A549 (cell line): ENCODE data around the gene PLEKHF1. TPM values are rescaled to one million over a fixed set of nuclear protein-coding genes. Genes with fewer than 3 reads are reported as not detected.
"Not testable (repeated sequence)": the region's sequence is repeated elsewhere in the genome, so short reads cannot be mapped to it uniquely, and the experiment has no call there.

Source experiments
- ATAC-seq, 2 experiments: fragments of 200-7000 bp in 1 of 2; fragments of >200 bp in 1 of 2; cut with Nextera tagmentation in 1 of 2; cut with Tn5 transposase in 1 of 2; 3 replicates each; pipeline versions ENCODE4 v1.8.0 to v1.9.1; 2018 to 2020; ENCODE audit warnings: mild to moderate bottlenecking in 1 of 2, moderate library complexity in 1 of 2
- CTCF ChIA-PET: fragments of 300-600 bp; sonication (Branson Sonifier 250); formaldehyde crosslinking; extraction: SDS; loops from one replicate; lab custom pipeline; 2021; ENCODE audit warnings: antibody characterized with exemption, inconsistent platforms; lab: Yijun Ruan, JAX
- POLR2A ChIA-PET: fragments of 350-600 bp; formaldehyde crosslinking; extraction: SDS; loops from one replicate; lab custom pipeline; 2021; ENCODE audit warnings: antibody characterized with exemption, inconsistent platforms; lab: Yijun Ruan, JAX
- DNase-seq, 2 experiments: peaks; one replicate each; pipeline versions ENCODE4 v3.0.0 to v3.0.0-alpha.2; 2011 to 2016; ENCODE audit warnings: low read depth in 1 of 2, low spot score in 1 of 2
- FAIRE-seq: peaks from 2 replicates; lab custom pipeline; 2011; peaks lifted over from hg19 to GRCh38; lab: Jason Lieb, UNC
- H3K27ac ChIP-seq, 2 experiments: fragments of >200 bp; sonication (Bioruptor Twin); formaldehyde crosslinking; 3 replicates each; pipeline ENCODE4 v1.5.1; 2016 to 2017
- H3K4me1 ChIP-seq: fragments of >200 bp; sonication (Bioruptor Twin); formaldehyde crosslinking; 3 replicates; pipeline ENCODE4 v1.6.1; 2016
- H3K4me2 ChIP-seq: fragments of >200 bp; sonication (Bioruptor Twin); formaldehyde crosslinking; 3 replicates; pipeline ENCODE4 v1.6.1; 2016
- H3K4me3 ChIP-seq: fragments of >200 bp; sonication (Bioruptor Twin); formaldehyde crosslinking; 3 replicates; pipeline ENCODE4 v1.5.1; 2016
- H3K9me3 ChIP-seq: fragments of >200 bp; sonication (Bioruptor Twin); formaldehyde crosslinking; 3 replicates; pipeline ENCODE4 v1.6.1; 2016
- CEBPB ChIP-seq, 2 experiments: fragments of >200 bp in 1 of 2; sonication (Bioruptor Twin) in 1 of 2; formaldehyde crosslinking in 1 of 2; IDR thresholded peaks; 2 replicates each; pipeline ENCODE4 v1.6.1; 2012 to 2016
- ESRRA ChIP-seq: fragments of 150-350 bp; IDR thresholded peaks from 2 replicates; pipeline ENCODE4 v1.6.1; 2014; ENCODE audit warnings: mild to moderate bottlenecking, low read length, borderline replicate concordance
- HEYL ChIP-seq: fragments of 250-450 bp; sonication (Bioruptor Pico); IDR thresholded peaks from 2 replicates; pipeline ENCODE4 v1.8.0; 2021; ENCODE audit warnings: mild to moderate bottlenecking, moderate library complexity
- HOXB13 ChIP-seq: fragments of 250-450 bp; sonication (Bioruptor Pico); IDR thresholded peaks from 2 replicates; pipeline ENCODE4 v1.5.0; 2020; ENCODE audit warnings: low read depth, mild to moderate bottlenecking, moderate library complexity
- HOXB5 ChIP-seq: fragments of 250-450 bp; sonication (Bioruptor Pico); IDR thresholded peaks from 2 replicates; pipeline ENCODE4 v1.5.0; 2020; ENCODE audit warnings: mild to moderate bottlenecking, moderate library complexity
- JUNB ChIP-seq: fragments of >200 bp; sonication (Bioruptor Twin); formaldehyde crosslinking; IDR thresholded peaks from 2 replicates; pipeline ENCODE4 v1.6.1; 2016
- MAFK ChIP-seq: fragments of 450-650 bp; IDR thresholded peaks from 2 replicates; pipeline ENCODE4 v1.6.1; 2014; ENCODE audit not compliant: partially characterized antibody
- MAZ ChIP-seq: fragments of 150-350 bp; IDR thresholded peaks from 2 replicates; pipeline ENCODE4 v1.6.1; 2014; ENCODE audit warnings: antibody characterized with exemption, low read depth, low read length, borderline replicate concordance
- NPAS2 ChIP-seq: fragments of 250-450 bp; sonication (Bioruptor Pico); IDR thresholded peaks from 2 replicates; pipeline ENCODE4 v1.8.0; 2022; ENCODE audit warnings: mild to moderate bottlenecking, moderate library complexity, borderline replicate concordance
- POLR2A ChIP-seq: IDR thresholded peaks from 2 replicates; pipeline ENCODE4 v1.6.1; 2012; ENCODE audit warnings: mild to moderate bottlenecking, low read length
- RARB ChIP-seq: fragments of 250-450 bp; sonication (Bioruptor Pico); IDR thresholded peaks from 2 replicates; pipeline ENCODE4 v1.8.0; 2021; ENCODE audit warnings: mild to moderate bottlenecking, moderate library complexity
- RFX5 ChIP-seq: fragments of 450-650 bp; IDR thresholded peaks from 2 replicates; pipeline ENCODE4 v1.7.1; 2014; ENCODE audit warnings: antibody characterized with exemption, mild to moderate bottlenecking, moderate library complexity
- ZFP36 ChIP-seq: fragments of 450-650 bp; IDR thresholded peaks from 2 replicates; pipeline ENCODE4 v1.6.1; 2014; ENCODE audit warnings: borderline replicate concordance; ENCODE audit not compliant: partially characterized antibody
- WGBS: methylation state at CpG from one replicate; pipeline ENCODE4 v1.1.6; 2017; ENCODE audit errors: missing lambda C conversion rate; 5-methylcytosine and 5-hydroxymethylcytosine counted together
- polyA plus RNA-seq, 4 experiments: library from polyadenylated mRNA; depleted of rRNA in 3 of 4; stranded (reverse); fragments of >200 nt; fragmentation: RNase III in 1 of 4; extraction: RNeasy Plus Mini Kit Qiagen cat#74134 plus additional on column Dnase treatment in 1 of 4; gene quantifications; 2 replicates in 3 of 4; 3 replicates in 1 of 4; pipeline ENCODE4 v1.2.3, GENCODE V29; 2011 to 2017
- TF ChIP-seq, protein P1 (sequence below): fragments of >200 bp; sonication (Bioruptor Twin); formaldehyde crosslinking; IDR thresholded peaks from 3 replicates; pipeline ENCODE4 v1.5.1; 2016
- TF ChIP-seq, protein P2 (sequence below): fragments of 250-450 bp; sonication (Bioruptor Pico); IDR thresholded peaks from 2 replicates; pipeline ENCODE4 v1.5.0; 2021; ENCODE audit warnings: mild to moderate bottlenecking, moderate library complexity, borderline replicate concordance
- TF ChIP-seq, protein P3 (sequence below): IDR thresholded peaks from 2 replicates; pipeline ENCODE4 v1.6.1; 2012
- TF ChIP-seq, protein P4 (sequence below): fragments of 200-600 bp; sonication (generic); IDR thresholded peaks from 2 replicates; pipeline ENCODE4 v1.6.1; 2016; ENCODE audit warnings: antibody characterized with exemption, mild to moderate bottlenecking, moderate library complexity

PLEKHF1 gene
- polyA plus RNA-seq, 2 of the 4 experiments (the other 2 are of a cell fraction), result 2.1 to 4.1 TPM

DNA sequence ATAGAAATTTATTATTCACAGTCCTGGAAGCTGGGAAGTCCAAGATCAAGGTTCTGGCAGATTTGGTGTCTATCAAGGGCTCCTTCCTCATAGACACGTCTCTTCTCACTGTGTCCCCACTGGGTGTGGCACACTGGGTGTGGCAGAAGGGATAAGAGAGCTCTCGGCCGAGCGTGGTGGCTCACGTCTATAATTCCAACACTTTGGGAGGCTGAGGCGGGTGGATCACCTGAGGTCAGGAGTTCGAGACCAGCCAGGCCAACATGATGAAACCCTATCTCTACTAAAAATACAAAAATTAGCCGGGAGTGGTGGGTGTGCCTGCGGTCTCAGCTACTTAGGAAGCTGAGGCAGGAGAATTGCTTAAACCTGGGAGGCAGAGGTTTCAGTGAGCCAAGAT, 38.4 kb upstream of the PLEKHF1 start:
- not testable (repeated sequence) for H3K4me1 ChIP-seq, ATAC-seq, FAIRE-seq, H3K4me2 ChIP-seq, H3K27ac ChIP-seq, DNase-seq, H3K4me3 ChIP-seq, H3K9me3 ChIP-seq
- WGBS, result 83% methylated on average over 9 of the region's 9 CpGs
- CTCF ChIA-PET, result interaction anchor here (0.9 to 15.9 kb wide), 6 partner anchors 8 to 104 kb away, joined by 3 to 282 read pairs (median 5); partner anchors contain the start of gene POP4
- POLR2A ChIA-PET, result interaction anchor here (1.0 kb wide), 1 partner anchor 21 kb away, joined by 3 read pairs; the partner anchor contains the start of gene POP4

DNA sequence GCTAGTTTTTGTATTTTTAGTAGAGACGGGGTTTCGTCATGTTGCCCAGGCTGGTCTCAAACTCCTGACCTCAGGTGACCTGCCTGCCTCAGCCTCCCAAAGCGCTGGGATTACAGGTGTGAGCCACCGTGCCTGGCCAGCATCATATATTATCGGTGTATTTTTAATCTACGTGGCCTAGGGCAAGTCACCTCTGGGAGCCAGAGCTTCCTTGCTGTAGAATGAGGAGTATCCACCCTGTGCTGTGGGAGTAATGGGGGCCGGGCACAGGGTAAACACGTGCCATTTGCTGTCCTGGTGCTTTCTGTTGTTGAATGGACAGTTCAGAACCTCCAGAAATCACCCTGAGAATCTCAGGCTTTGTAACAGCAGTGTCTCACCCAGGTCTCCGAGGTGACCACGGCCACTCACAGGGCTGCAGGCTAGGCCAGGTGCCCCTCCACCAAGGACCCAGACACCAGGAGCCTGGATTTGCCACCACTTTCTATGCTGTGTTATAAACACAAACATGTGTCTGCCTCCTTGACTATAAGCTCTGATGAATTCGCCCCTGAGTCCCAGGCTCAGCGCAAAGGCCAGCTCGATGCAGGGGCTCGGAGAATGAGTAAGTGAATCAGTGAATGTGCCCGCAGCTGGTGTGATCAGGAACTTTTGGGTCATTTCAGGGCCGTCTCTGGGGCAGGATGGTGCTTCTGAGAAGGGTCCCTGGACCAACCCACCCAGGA, 36.4 kb upstream of the PLEKHF1 start:
- no peak for TF ChIP-seq CEBPB (IDR thresholded peaks at IDR 0.05)
- TF ChIP-seq, protein P1, sequence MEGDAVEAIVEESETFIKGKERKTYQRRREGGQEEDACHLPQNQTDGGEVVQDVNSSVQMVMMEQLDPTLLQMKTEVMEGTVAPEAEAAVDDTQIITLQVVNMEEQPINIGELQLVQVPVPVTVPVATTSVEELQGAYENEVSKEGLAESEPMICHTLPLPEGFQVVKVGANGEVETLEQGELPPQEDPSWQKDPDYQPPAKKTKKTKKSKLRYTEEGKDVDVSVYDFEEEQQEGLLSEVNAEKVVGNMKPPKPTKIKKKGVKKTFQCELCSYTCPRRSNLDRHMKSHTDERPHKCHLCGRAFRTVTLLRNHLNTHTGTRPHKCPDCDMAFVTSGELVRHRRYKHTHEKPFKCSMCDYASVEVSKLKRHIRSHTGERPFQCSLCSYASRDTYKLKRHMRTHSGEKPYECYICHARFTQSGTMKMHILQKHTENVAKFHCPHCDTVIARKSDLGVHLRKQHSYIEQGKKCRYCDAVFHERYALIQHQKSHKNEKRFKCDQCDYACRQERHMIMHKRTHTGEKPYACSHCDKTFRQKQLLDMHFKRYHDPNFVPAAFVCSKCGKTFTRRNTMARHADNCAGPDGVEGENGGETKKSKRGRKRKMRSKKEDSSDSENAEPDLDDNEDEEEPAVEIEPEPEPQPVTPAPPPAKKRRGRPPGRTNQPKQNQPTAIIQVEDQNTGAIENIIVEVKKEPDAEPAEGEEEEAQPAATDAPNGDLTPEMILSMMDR, result no peak
- TF ChIP-seq RARB (CRISPR knock-in tag), result no peak
- no peak for TF ChIP-seq MAZ
- TF ChIP-seq, protein P2, sequence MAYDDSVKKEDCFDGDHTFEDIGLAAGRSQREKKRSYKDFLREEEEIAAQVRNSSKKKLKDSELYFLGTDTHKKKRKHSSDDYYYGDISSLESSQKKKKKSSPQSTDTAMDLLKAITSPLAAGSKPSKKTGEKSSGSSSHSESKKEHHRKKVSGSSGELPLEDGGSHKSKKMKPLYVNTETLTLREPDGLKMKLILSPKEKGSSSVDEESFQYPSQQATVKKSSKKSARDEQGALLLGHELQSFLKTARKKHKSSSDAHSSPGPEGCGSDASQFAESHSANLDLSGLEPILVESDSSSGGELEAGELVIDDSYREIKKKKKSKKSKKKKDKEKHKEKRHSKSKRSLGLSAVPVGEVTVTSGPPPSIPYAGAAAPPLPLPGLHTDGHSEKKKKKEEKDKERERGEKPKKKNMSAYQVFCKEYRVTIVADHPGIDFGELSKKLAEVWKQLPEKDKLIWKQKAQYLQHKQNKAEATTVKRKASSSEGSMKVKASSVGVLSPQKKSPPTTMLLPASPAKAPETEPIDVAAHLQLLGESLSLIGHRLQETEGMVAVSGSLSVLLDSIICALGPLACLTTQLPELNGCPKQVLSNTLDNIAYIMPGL (CRISPR knock-in tag), result no peak
- no peak for TF ChIP-seq HEYL (CRISPR knock-in tag)
- no peak overlapping the region for H3K4me3 ChIP-seq
- no peak overlapping the region for H3K27ac ChIP-seq
- no peak overlapping the region for H3K4me2 ChIP-seq
- H3K9me3 ChIP-seq, result no peaks in the 10 kb centered on the region
- 71% methylated on average over 16 of the region's 16 CpGs for WGBS
- ATAC-seq (no peak), FAIRE-seq (no peak), DNase-seq (no peak)
- CTCF ChIA-PET, result interaction anchor here (1.8 to 15.9 kb wide), 3 partner anchors 18 to 88 kb away, joined by 8 to 282 read pairs (median 8); partner anchors contain the start of gene POP4
- H3K4me1 ChIP-seq, result no peaks in the 10 kb centered on the region
- POLR2A ChIA-PET, result interaction anchor here (1.4 kb wide), 1 partner anchor 23 kb away, joined by 4 read pairs; the partner anchor contains the start of gene POP4

DNA sequence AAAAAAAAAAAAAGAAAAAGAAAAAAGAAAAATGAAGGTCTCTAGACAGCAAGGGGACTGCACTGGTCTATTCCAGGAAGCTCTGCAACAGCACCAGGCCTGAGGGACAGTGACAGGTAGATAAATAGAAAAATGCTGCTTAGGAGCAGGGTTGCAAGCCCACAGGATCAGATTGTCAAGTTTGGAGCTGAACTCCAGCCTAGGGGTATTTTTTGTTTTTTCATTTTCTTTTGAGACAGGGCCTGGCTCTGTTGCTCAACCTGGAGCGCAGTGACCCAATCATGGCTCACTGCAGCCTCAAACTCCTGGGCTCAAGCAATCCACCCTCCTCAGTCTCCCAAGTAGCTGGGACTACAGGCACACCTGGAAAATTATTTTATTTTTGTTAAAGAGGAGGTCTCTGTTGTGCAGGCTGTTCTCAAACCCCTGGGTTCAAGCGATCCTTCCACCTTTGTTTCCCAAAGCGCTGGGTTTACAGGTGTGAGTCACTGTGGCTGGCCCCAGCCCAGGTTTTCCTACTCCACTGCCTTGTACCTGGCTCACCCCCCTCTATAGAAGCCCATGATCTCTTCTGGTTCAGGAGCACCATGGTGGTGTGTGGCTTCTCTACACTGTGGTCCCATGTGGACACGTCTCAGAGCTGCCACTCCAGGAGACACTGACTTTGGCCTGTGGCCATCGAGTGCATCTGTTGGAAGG, 35.3 kb upstream of the PLEKHF1 start:
- FAIRE-seq, result no peak
- 63% methylated on average over 5 of the region's 5 CpGs for WGBS
- Histone ChIP-seq H3K4me1 (no peaks in the 10 kb centered on the region), H3K27ac (no peak overlapping the region), H3K9me3 (no peaks in the 10 kb centered on the region), H3K4me3 (no peak overlapping the region)
- TF ChIP-seq MAZ, result no peak
- TF ChIP-seq, protein P2 (CRISPR knock-in tag), result no peak
- no peak for TF ChIP-seq HOXB5 (CRISPR knock-in tag)
- TF ChIP-seq, protein P3, sequence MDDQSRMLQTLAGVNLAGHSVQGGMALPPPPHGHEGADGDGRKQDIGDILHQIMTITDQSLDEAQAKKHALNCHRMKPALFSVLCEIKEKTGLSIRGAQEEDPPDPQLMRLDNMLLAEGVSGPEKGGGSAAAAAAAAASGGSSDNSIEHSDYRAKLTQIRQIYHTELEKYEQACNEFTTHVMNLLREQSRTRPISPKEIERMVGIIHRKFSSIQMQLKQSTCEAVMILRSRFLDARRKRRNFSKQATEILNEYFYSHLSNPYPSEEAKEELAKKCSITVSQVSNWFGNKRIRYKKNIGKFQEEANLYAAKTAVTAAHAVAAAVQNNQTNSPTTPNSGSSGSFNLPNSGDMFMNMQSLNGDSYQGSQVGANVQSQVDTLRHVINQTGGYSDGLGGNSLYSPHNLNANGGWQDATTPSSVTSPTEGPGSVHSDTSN, result no peak
- no peak for TF ChIP-seq NPAS2 (CRISPR knock-in tag)
- TF ChIP-seq, protein P4, sequence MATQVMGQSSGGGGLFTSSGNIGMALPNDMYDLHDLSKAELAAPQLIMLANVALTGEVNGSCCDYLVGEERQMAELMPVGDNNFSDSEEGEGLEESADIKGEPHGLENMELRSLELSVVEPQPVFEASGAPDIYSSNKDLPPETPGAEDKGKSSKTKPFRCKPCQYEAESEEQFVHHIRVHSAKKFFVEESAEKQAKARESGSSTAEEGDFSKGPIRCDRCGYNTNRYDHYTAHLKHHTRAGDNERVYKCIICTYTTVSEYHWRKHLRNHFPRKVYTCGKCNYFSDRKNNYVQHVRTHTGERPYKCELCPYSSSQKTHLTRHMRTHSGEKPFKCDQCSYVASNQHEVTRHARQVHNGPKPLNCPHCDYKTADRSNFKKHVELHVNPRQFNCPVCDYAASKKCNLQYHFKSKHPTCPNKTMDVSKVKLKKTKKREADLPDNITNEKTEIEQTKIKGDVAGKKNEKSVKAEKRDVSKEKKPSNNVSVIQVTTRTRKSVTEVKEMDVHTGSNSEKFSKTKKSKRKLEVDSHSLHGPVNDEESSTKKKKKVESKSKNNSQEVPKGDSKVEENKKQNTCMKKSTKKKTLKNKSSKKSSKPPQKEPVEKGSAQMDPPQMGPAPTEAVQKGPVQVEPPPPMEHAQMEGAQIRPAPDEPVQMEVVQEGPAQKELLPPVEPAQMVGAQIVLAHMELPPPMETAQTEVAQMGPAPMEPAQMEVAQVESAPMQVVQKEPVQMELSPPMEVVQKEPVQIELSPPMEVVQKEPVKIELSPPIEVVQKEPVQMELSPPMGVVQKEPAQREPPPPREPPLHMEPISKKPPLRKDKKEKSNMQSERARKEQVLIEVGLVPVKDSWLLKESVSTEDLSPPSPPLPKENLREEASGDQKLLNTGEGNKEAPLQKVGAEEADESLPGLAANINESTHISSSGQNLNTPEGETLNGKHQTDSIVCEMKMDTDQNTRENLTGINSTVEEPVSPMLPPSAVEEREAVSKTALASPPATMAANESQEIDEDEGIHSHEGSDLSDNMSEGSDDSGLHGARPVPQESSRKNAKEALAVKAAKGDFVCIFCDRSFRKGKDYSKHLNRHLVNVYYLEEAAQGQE, result no peak
- TF ChIP-seq ESRRA, result no peak
- no peak for TF ChIP-seq MAFK
- TF ChIP-seq RFX5, result no peak
- TF ChIP-seq ZFP36, result no peak
- TF ChIP-seq POLR2A, result no peak
- no peak for TF ChIP-seq HOXB13 (CRISPR knock-in tag)
- TF ChIP-seq JUNB, result no peak
- TF ChIP-seq, all 56 proteins: peak for 0
- DNase-seq (no peak), ATAC-seq (no peak)
- POLR2A ChIA-PET, result interaction anchor here (1.0 kb wide), 1 partner anchor 24 kb away, joined by 4 read pairs; the partner anchor contains the start of gene POP4
- H3K4me2 ChIP-seq, result no peak overlapping the region
- CTCF ChIA-PET, result interaction anchor here (0.7 to 15.9 kb wide), 3 partner anchors 20 to 244 kb away, joined by 3 to 282 read pairs (median 8); partner anchors contain the start of gene POP4
